Neural progenitor cell (in vitro differentiated cells): Measurements from ENCODE around the gene COL20A1. TPM values are rescaled to one million over a fixed set of nuclear protein-coding genes. Genes with fewer than 3 reads are reported as not detected.

ENCODE experiments used
- DNase-seq: peaks from one replicate; pipeline ENCODE4 v3.0.0-alpha.2; 2016; ENCODE audit warnings: low spot score
- H2AFZ ChIP-seq: fragments of 200-600 bp; sonication (generic); replicated peaks from 2 replicates; pipeline ENCODE4 v1.6.1; 2016; ENCODE audit warnings: antibody characterized with exemption
- H3F3A ChIP-seq: fragments of 200-600 bp; sonication (generic); 2 replicates; pipeline ENCODE4 v1.6.1; 2016; ENCODE audit warnings: antibody characterized with exemption, low read depth
- H3K27ac ChIP-seq: fragments of 200-600 bp; sonication (generic); 2 replicates; pipeline ENCODE4 v1.5.1; 2016; ENCODE audit warnings: mild to moderate bottlenecking
- H3K27me3 ChIP-seq: fragments of 200-600 bp; sonication (generic); 2 replicates; pipeline ENCODE4 v1.6.1; 2016; ENCODE audit warnings: mild to moderate bottlenecking, moderate library complexity
- H3K36me3 ChIP-seq: fragments of 200-600 bp; sonication (generic); 2 replicates; pipeline ENCODE4 v1.5.1; 2016
- H3K4me1 ChIP-seq: fragments of 200-600 bp; sonication (generic); 2 replicates; pipeline ENCODE4 v1.6.1; 2016; ENCODE audit warnings: mixed run types
- H3K4me2 ChIP-seq: fragments of 200-600 bp; sonication (generic); 2 replicates; pipeline ENCODE4 v1.6.1; 2016
- H3K4me3 ChIP-seq: fragments of 200-600 bp; sonication (generic); 2 replicates; pipeline ENCODE4 v1.5.1; 2016
- H3K79me2 ChIP-seq: fragments of 200-600 bp; sonication (generic); 2 replicates; pipeline ENCODE4 v1.6.1; 2016; ENCODE audit warnings: low read depth
- H3K9ac ChIP-seq: fragments of 200-600 bp; sonication (generic); 2 replicates; pipeline ENCODE4 v1.6.1; 2016
- H3K9me3 ChIP-seq: fragments of 200-600 bp; sonication (generic); 2 replicates; pipeline ENCODE4 v1.5.1; 2016; ENCODE audit warnings: low read depth
- H4K20me1 ChIP-seq: fragments of 200-600 bp; sonication (generic); 2 replicates; pipeline ENCODE4 v1.6.1; 2016; ENCODE audit warnings: low read depth
- H3K27ac Mint-ChIP-seq: 3 replicates; pipeline ENCODE4 v1.8.0; 2021; ENCODE audit warnings: mixed read lengths
- H3K27me3 Mint-ChIP-seq: 2 replicates; pipeline ENCODE4 v1.8.0; 2022; ENCODE audit warnings: low read depth, mild to moderate bottlenecking, inconsistent platforms, moderate library complexity, mixed read lengths; ENCODE audit not compliant: insufficient read depth
- H3K36me3 Mint-ChIP-seq: 3 replicates; pipeline ENCODE4 v1.8.0; 2021; ENCODE audit warnings: mixed read lengths
- H3K4me1 Mint-ChIP-seq: 3 replicates; pipeline ENCODE4 v1.8.0; 2021; ENCODE audit warnings: mixed read lengths
- H3K4me3 Mint-ChIP-seq: 3 replicates; pipeline ENCODE4 v1.8.0; 2021; ENCODE audit warnings: mild to moderate bottlenecking, moderate library complexity, mixed read lengths
- H3K9me3 Mint-ChIP-seq: 3 replicates; pipeline ENCODE4 v1.8.0; 2020; ENCODE audit warnings: mixed read lengths
- CTCF ChIP-seq: fragments of 200-600 bp; sonication (generic); IDR thresholded peaks from 2 replicates; pipeline ENCODE4 v1.5.1; 2017; ENCODE audit warnings: antibody characterized with exemption, mild to moderate bottlenecking
- EZH2 ChIP-seq: fragments of 200-600 bp; sonication (generic); IDR thresholded peaks from 2 replicates; pipeline ENCODE4 v1.6.1; 2017; ENCODE audit warnings: antibody characterized with exemption, mild to moderate bottlenecking, moderate library complexity
- EZH2phosphoT487 ChIP-seq: fragments of 200-600 bp; sonication (generic); IDR thresholded peaks from 2 replicates; pipeline ENCODE4 v1.6.1; 2017; ENCODE audit warnings: antibody characterized with exemption
- total RNA-seq: library from RNA; depleted of rRNA; stranded (reverse); fragments of >200 nt; gene quantifications from 2 replicates; pipeline ENCODE4 v1.2.3, GENCODE V29; 2015; ENCODE audit warnings: low replicate concordance

COL20A1 gene
- total RNA-seq, 1 donor from 2014 or later = 0.37 TPM

- no peaks in the 10 kb centered on the region for H3K36me3 ChIP-seq
- no peak overlapping the region for H3K4me3 Mint-ChIP-seq
- DNase-seq = no peak
- no peak overlapping the region for H3K4me2 ChIP-seq
- TF ChIP-seq EZH2 (no peak), EZH2phosphoT487 (no peak), CTCF (no peak)
- H3K27ac Mint-ChIP-seq = peak overlapping the region; percentile 42
- H3K36me3 Mint-ChIP-seq = no peaks in the 10 kb centered on the region
- H3K9me3 ChIP-seq = no peaks in the 10 kb centered on the region
- peaks cover 6% of the 10 kb centered on the region for H3K27me3 Mint-ChIP-seq
- no peaks in the 10 kb centered on the region for H3K9me3 Mint-ChIP-seq
- H4K20me1 ChIP-seq = no peaks in the 10 kb centered on the region
- H2AFZ ChIP-seq = no peak overlapping the region
- no peaks in the 10 kb centered on the region for H3K27me3 ChIP-seq
- H3K79me2 ChIP-seq = no peaks in the 10 kb centered on the region
- no peak overlapping the region for H3K27ac ChIP-seq
- H3F3A ChIP-seq = no peaks in the 10 kb centered on the region
- H3K4me1 Mint-ChIP-seq = peaks cover 15% of the 10 kb centered on the region
- no peaks in the 10 kb centered on the region for H3K4me1 ChIP-seq
- no peak overlapping the region for H3K9ac ChIP-seq
- no peak overlapping the region for H3K4me3 ChIP-seq
These were observed 22.3 kb downstream of the COL20A1 start for GRCh38 chr20:63315240-63315689.

- Histone ChIP-seq H4K20me1 (no peaks in the 10 kb centered on the region), H3K79me2 (no peaks in the 10 kb centered on the region), H3K9ac (no peak overlapping the region), H3K27ac (no peak overlapping the region), H3K4me3 (no peak overlapping the region), H3K36me3 (no peaks in the 10 kb centered on the region), H3K27me3 (no peaks in the 10 kb centered on the region), H3K9me3 (no peaks in the 10 kb centered on the region), H2AFZ (no peak overlapping the region), H3K4me1 (no peaks in the 10 kb centered on the region), H3F3A (no peaks in the 10 kb centered on the region), H3K4me2 (no peak overlapping the region)
- Mint-ChIP-seq H3K27ac (peak overlapping the region; percentile 42), H3K4me1 (peaks cover 12% of the 10 kb centered on the region), H3K36me3 (no peaks in the 10 kb centered on the region), H3K9me3 (no peaks in the 10 kb centered on the region), H3K4me3 (peak overlapping the region; percentile 59), H3K27me3 (peaks cover 6% of the 10 kb centered on the region)
- TF ChIP-seq EZH2 = no peak
- TF ChIP-seq CTCF = no peak
- TF ChIP-seq EZH2phosphoT487 = no peak
- DNase-seq = no peak
These were observed 22.9 kb downstream of the COL20A1 start for GRCh38 chr20:63315731-63316491.

- Histone ChIP-seq H3K36me3 (no peaks in the 10 kb centered on the region), H2AFZ (no peak overlapping the region), H3K27me3 (no peaks in the 10 kb centered on the region), H4K20me1 (no peaks in the 10 kb centered on the region), H3K4me3 (no peak overlapping the region), H3K4me2 (no peak overlapping the region), H3K4me1 (no peaks in the 10 kb centered on the region), H3K79me2 (no peaks in the 10 kb centered on the region), H3K9me3 (no peaks in the 10 kb centered on the region), H3K27ac (no peak overlapping the region), H3K9ac (no peak overlapping the region), H3F3A (no peaks in the 10 kb centered on the region)
- H3K4me3 Mint-ChIP-seq = no peak overlapping the region
- DNase-seq = no peak
- H3K9me3 Mint-ChIP-seq = no peaks in the 10 kb centered on the region
- no peaks in the 10 kb centered on the region for H3K36me3 Mint-ChIP-seq
- peaks cover 6% of the 10 kb centered on the region for H3K27me3 Mint-ChIP-seq
- H3K4me1 Mint-ChIP-seq = peaks cover 14% of the 10 kb centered on the region
- H3K27ac Mint-ChIP-seq = no peak overlapping the region
- no peak for TF ChIP-seq EZH2
- TF ChIP-seq CTCF = no peak
- no peak for TF ChIP-seq EZH2phosphoT487
These were observed 23.5 kb downstream of the COL20A1 start for GRCh38 chr20:63316502-63316921.
